Thyroid gland (tissue), 4 donors: Measurements from ENCODE around the gene SWT1. TPM values are rescaled to one million over a fixed set of nuclear protein-coding genes. Genes with fewer than 3 reads are reported as not detected.

ENCODE experiments used
- DNase-seq, 2 donors: peaks; one replicate each; pipeline ENCODE4 v3.0.0-alpha.2; 2019
- H3K27ac ChIP-seq, 3 donors: fragments of 200-600 bp; sonication (generic); 1 replicate in 2 of 3; 2 replicates in 1 of 3; pipeline ENCODE4 v1.5.1; 2016 to 2019; ENCODE audit warnings: mild to moderate bottlenecking in 1 of 3, moderate library complexity in 1 of 3
- H3K27me3 ChIP-seq: fragments of 200-600 bp; sonication (generic); one replicate; pipeline ENCODE4 v1.5.1; 2019
- H3K36me3 ChIP-seq, 2 donors: fragments of 200-600 bp; sonication (generic); one replicate each; pipeline ENCODE4 v1.5.1; 2016 to 2019
- H3K4me1 ChIP-seq, 2 donors: fragments of 200-600 bp; sonication (generic); one replicate each; pipeline ENCODE4 v1.5.1; 2017 to 2019
- H3K4me3 ChIP-seq, 3 donors: fragments of 200-600 bp; sonication (generic); replicated peaks in 1 of 3; 1 replicate in 2 of 3; 2 replicates in 1 of 3; pipeline ENCODE4 v1.5.1; 2016; ENCODE audit warnings: mild to moderate bottlenecking in 1 of 3
- H3K9me3 ChIP-seq: fragments of 200-600 bp; sonication (generic); one replicate; pipeline ENCODE4 v1.5.1; 2017
- CTCF ChIP-seq, 6 experiments: fragments of 200-600 bp in 3 of 6; fragments of 450-650 bp in 3 of 6; sonication (generic) in 3 of 6; IDR thresholded peaks; one replicate each; pipeline ENCODE4 v1.5.1; 2016 to 2019; ENCODE audit warnings: antibody characterized with exemption in 6 of 6, mild to moderate bottlenecking in 2 of 6, inconsistent platforms in 1 of 6, moderate library complexity in 1 of 6
- POLR2A ChIP-seq, 2 donors: fragments of 450-650 bp; IDR thresholded peaks; one replicate each; pipeline ENCODE4 v1.6.1; 2017; ENCODE audit warnings: antibody characterized with exemption in 2 of 2, mild to moderate bottlenecking in 2 of 2, moderate library complexity in 1 of 2
- WGBS, 2 donors: methylation state at CpG; one replicate each; pipeline ENCODE4 v1.1.5; 2017; 5-methylcytosine and 5-hydroxymethylcytosine counted together
- intact Hi-C: fragments of 100-400 bp; cut with DNase I; formaldehyde crosslinking; loops from one replicate; pipeline ENCODE4 v1.15.1; 2023
- total RNA-seq, 4 donors: library from RNA; depleted of rRNA; stranded (reverse); fragments of >200 nt; gene quantifications; one replicate each; pipeline ENCODE4 v1.2.3, GENCODE V29; 2016

The SWT1 gene
- total RNA-seq, 4 donors from 2014 or later = 9.4 to 13.4 (median 11.4) TPM

- WGBS, 2 donors = 59 to 65% methylated on average over 2 of the region's 2 CpGs
- intact Hi-C loops = no loop called here
- TF ChIP-seq POLR2A (IDR thresholded peaks at IDR 0.05) (no peak), CTCF (IDR thresholded peaks at IDR 0.05) (no peak)
- Histone ChIP-seq H3K4me1 (no peaks in the 10 kb centered on the region), H3K27ac (no peak overlapping the region), H3K4me3 (no peak overlapping the region), H3K9me3 (no peaks in the 10 kb centered on the region), H3K27me3 (no peaks in the 10 kb centered on the region), H3K36me3 (no peaks in the 10 kb centered on the region)
- peak in 1 of 2 donors; percentile 2 for DNase-seq
These were observed 127.7 kb downstream of the SWT1 start for GRCh38 chr1:185284533-185285276.

GRCh38 chr1:185287451-185287850 is 130.5 kb downstream of the SWT1 start:
- intact Hi-C loops = no loop called here
- 93 to 95% methylated on average over 2 of the region's 2 CpGs for WGBS, 2 donors
- H3K4me3 ChIP-seq = no peak overlapping the region
- H3K4me1 ChIP-seq = no peaks in the 10 kb centered on the region
- H3K36me3 ChIP-seq = no peaks in the 10 kb centered on the region
- H3K9me3 ChIP-seq = no peaks in the 10 kb centered on the region
- no peak overlapping the region for H3K27ac ChIP-seq
- H3K27me3 ChIP-seq = no peaks in the 10 kb centered on the region
- TF ChIP-seq POLR2A (IDR thresholded peaks at IDR 0.05) (no peak), CTCF (IDR thresholded peaks at IDR 0.05) (no peak)
- DNase-seq = no peak

- Histone ChIP-seq H3K4me1 (no peaks in the 10 kb centered on the region), H3K9me3 (no peaks in the 10 kb centered on the region), H3K27ac (no peak overlapping the region), H3K27me3 (no peaks in the 10 kb centered on the region), H3K36me3 (no peaks in the 10 kb centered on the region), H3K4me3 (no peak overlapping the region)
- no peak for DNase-seq
- 91 to 95% methylated on average over 3 of the region's 3 CpGs for WGBS, 2 donors
- TF ChIP-seq CTCF (IDR thresholded peaks at IDR 0.05) (no peak), POLR2A (IDR thresholded peaks at IDR 0.05) (no peak)
- intact Hi-C loops = no loop called here
These were observed 131.5 kb downstream of the SWT1 start for GRCh38 chr1:185288435-185288834.

GRCh38 chr1:185289880-185290279 is 132.9 kb downstream of the SWT1 start:
- intact Hi-C loops = no loop called here
- H3K36me3 ChIP-seq = no peaks in the 10 kb centered on the region
- TF ChIP-seq POLR2A (IDR thresholded peaks at IDR 0.05) (no peak), CTCF (IDR thresholded peaks at IDR 0.05) (no peak)
- H3K4me3 ChIP-seq = no peak overlapping the region
- H3K4me1 ChIP-seq = no peaks in the 10 kb centered on the region
- DNase-seq = no peak
- H3K27ac ChIP-seq = no peak overlapping the region
- no peaks in the 10 kb centered on the region for H3K27me3 ChIP-seq
- H3K9me3 ChIP-seq = no peaks in the 10 kb centered on the region

GRCh38 chr1:185291159-185291558 is 134.2 kb downstream of the SWT1 start:
- Histone ChIP-seq H3K27ac (no peak overlapping the region), H3K27me3 (no peaks in the 10 kb centered on the region), H3K9me3 (no peaks in the 10 kb centered on the region), H3K4me1 (no peaks in the 10 kb centered on the region), H3K4me3 (no peak overlapping the region), H3K36me3 (peaks cover 4 to 5% of the 10 kb centered on the region in 2 donors)
- DNase-seq = no peak
- TF ChIP-seq CTCF (IDR thresholded peaks at IDR 0.05) = no peak
- intact Hi-C loops = no loop called here
- 84 to 92% methylated on average over 1 of the region's 1 CpG for WGBS, 2 donors
